H1 (cell line): ENCODE data around the gene SCN1B. TPM values are rescaled to one million over a fixed set of nuclear protein-coding genes. Genes with fewer than 3 reads are reported as not detected.

ENCODE experiments used
- ASH2L ChIP-seq: fragments of 200-600, 300-600 bp; sonication (generic); IDR thresholded peaks from one replicate; pipeline ENCODE4 v1.7.1; 2017; ENCODE audit warnings: low read length
- ATF2 ChIP-seq: IDR thresholded peaks from 2 replicates; pipeline ENCODE4 v1.6.1; 2012; ENCODE audit warnings: low read length, inconsistent platforms
- CHD7 ChIP-seq: fragments of 300-600 bp; sonication (generic); IDR thresholded peaks from 2 replicates; pipeline ENCODE4 v1.7.1; 2012; ENCODE audit warnings: low read length, moderate library complexity, mild to moderate bottlenecking, inconsistent platforms; ENCODE audit not compliant: insufficient replicate concordance
- EZH2 ChIP-seq: fragments of 200-600 bp; sonication (generic); IDR thresholded peaks from 2 replicates; pipeline ENCODE4 v1.7.1; 2012; ENCODE audit warnings: low read depth, mild to moderate bottlenecking, moderate library complexity, low read length, inconsistent platforms; ENCODE audit not compliant: severe bottlenecking
- GTF2F1 ChIP-seq: IDR thresholded peaks from 2 replicates; pipeline ENCODE4 v1.6.1; 2012; ENCODE audit warnings: low read depth, low read length, improper control_type of control experiment, borderline replicate concordance
- KDM5A ChIP-seq: fragments of 200-600 bp; IDR thresholded peaks from 2 replicates; pipeline ENCODE4 v1.7.1; 2012; ENCODE audit warnings: mild to moderate bottlenecking, low read length, inconsistent platforms, mixed read lengths
- NRF1 ChIP-seq: IDR thresholded peaks from 2 replicates; pipeline ENCODE4 v1.6.1; 2011; ENCODE audit warnings: mild to moderate bottlenecking, low read depth, low read length, improper control_type of control experiment
- SIRT6 ChIP-seq: IDR thresholded peaks from one replicate; pipeline ENCODE4 v1.7.1; 2012; ENCODE audit warnings: low read length, inconsistent platforms
- TAF1 ChIP-seq: IDR thresholded peaks from 2 replicates; pipeline ENCODE4 v1.6.1; 2011; ENCODE audit warnings: mild to moderate bottlenecking, low read depth, low read length
- TAF7 ChIP-seq: optimal IDR thresholded peaks from 2 replicates; pipeline ENCODE3; 2011; ENCODE audit warnings: low read depth, mild to moderate bottlenecking, inconsistent platforms, low read length, moderate library complexity, borderline replicate concordance
- ZNF274 ChIP-seq: IDR thresholded peaks from 2 replicates; pipeline ENCODE4 v1.7.0; 2012; ENCODE audit warnings: low read length, borderline replicate concordance; ENCODE audit errors: extremely low read depth
- polyA plus RNA-seq, 7 experiments: library from polyadenylated mRNA; depleted of rRNA in 3 of 7; stranded (reverse) in 5 of 7; unstranded in 2 of 7; fragments of >200 nt in 5 of 7; fragments of 200-250 nt in 2 of 7; gene quantifications; 1 replicate in 5 of 7; 2 replicates in 1 of 7; 4 replicates in 1 of 7; pipeline versions ENCODE4 v1.2.1 to v1.2.3, GENCODE V29; 2011 to 2013; ENCODE audit warnings: missing spikeins in 2 of 7, mixed read lengths in 2 of 7
- total RNA-seq: library from RNA; stranded (reverse); fragmentation: NEBNext Ultra II Directional; extraction: Animal tissue kit (Norgen Biotek cat#: 25700); gene quantifications from 2 replicates; pipeline ENCODE4 v1.2.1, GENCODE V29; 2021

SCN1B gene
- total and polyA plus RNA-seq, 2 of the 8 experiments (the other 6 are each of a cell fraction or from before 2014, with no cell fraction given) = 3.1 to 3.5 TPM

- TF ChIP-seq CHD7 (no peak), GTF2F1 (no peak), TAF1 (no peak), EZH2 (no peak), TAF7 (no peak), ZNF274 (no peak), SIRT6 (no peak), ATF2 (no peak), NRF1 (no peak), ASH2L (no peak), KDM5A (no peak)
Observed at GRCh38 chr19:35043906-35044305, 13.6 kb downstream of the SCN1B start (continued).
